A204.1 (cell line): ENCODE results near the gene NEAT1.
"Not testable (repeated sequence)": the region's sequence is repeated elsewhere in the genome, so short reads cannot be mapped to it uniquely, and the experiment has no call there.

ENCODE experiments used
- FAIRE-seq: peaks from 2 replicates; lab custom pipeline; 2012; peaks lifted over from hg19 to GRCh38; lab: Jason Lieb, UNC

Gene NEAT1

GRCh38 chr11:65410936-65411680, 11.5 kb upstream of the NEAT1 start:
- FAIRE-seq = no peak

DNA sequence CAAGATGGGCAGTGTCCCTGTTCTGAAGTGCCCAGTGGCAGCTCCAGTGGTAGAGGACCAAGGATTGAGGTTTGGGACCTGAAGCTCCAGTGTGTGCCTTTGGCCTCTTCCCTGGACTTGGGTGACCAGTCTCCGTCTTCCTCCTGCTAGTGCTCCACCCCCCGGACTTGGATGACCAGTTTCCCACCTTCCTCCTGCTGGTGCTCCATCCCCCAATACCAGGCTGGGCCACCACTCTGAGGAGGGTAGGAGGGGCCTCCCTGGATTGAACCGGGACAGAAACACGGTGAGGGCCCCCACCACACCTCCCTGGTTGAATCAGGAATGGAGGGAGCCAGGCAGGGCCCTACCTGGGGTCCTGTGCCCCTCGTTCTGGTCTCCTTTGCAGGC, 10.9 kb upstream of the NEAT1 start:
- FAIRE-seq = no peak

DNA sequence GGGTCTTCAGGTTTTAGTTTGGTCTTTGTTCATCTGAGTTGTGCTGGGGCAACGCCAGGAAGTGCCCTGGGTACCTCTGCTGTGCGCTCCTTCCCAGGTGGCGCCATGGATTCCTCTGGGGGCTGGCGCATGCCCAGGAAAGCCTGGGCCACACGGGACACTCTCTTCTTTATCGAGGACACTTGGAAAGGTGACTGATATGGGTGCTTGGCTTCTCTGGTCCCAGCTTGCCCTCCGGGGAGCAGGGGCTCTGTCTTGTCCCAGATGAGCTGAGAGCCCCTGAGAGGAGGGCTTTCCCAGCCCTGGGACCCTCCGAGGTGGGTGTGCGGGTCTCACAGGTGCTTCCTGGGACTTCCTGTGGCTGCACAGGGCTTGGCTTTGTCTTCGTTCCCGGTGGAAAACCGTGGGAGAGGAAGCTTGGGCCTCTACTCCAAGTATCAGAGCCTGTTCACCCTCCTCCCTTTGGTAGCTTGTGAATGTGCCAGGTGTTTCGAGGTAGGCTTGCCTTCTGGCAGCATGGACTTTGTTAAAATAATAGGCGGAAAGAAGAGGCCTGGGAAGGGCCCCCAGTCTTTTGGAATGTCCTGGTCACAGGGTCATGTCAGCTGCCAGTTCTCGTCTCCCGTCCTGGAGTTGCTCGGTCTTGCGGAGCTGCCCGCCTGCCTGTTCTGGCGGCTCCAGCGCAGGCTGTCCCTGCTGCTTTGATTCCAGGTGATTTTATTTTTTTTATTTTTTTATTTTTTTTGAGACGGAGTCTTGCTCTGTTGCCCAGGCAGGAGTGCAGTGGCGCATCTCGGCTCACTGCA, 10.1 kb upstream of the NEAT1 start:
- no peak for FAIRE-seq

DNA sequence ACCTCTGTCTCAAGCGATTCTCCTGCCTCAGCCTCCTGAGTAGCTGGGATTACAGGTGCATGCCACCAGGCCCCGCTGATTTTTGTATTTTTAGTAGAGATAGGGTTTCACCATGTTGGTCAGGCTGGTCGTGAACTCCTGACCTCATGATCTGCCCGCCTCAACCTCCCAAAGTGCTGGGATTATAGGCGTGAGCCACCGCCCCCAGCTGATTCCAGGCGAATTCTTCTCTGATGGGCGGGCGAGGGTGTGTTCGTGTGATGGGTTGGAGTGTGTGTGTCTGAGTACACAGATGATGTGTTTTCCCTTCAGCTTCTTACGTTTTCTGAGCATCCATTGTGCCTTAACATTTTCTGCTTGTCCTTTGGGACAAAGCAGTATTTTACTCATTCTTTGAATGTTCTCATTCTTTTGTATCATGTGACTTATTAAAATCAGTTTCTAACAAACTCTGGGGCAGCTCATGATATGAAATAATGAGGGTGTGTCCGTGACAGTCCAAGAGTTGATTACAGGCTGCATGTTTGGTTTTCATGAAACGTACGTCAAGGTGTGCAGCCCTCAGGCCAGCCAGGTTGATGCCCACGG, 9.4 kb upstream of the NEAT1 start:
- FAIRE-seq = not testable (repeated sequence)

- FAIRE-seq = no peak
Observed at GRCh38 chr11:65414776-65415498, 7.7 kb upstream of the NEAT1 start.

- no peak for FAIRE-seq
Observed at GRCh38 chr11:65415499-65416340, 6.9 kb upstream of the NEAT1 start.

DNA sequence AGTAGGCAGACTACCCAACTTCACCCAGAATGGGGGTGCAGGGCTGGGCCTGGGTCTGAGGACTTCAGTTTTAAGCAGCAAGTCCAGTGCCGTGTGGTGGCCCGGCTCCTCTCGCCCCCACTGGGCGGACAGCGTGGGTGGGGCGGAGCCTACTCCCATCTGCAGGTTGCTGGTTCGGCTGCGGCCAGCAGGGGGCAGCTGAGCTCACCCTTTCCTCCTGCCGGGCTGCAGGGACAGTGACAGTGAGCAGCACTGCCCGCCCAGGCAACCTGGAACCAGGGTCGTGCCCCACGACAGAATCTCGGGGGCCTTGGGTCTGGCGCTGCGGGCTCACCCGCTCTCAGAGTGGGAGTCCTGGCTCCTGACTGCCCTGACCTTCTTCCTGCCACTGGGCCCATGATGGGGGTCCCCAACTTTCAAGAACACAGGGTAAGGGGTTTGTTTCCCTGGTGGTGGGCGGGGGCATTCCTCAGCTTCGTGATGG, 6.2 kb upstream of the NEAT1 start:
- no peak for FAIRE-seq

- no peak for FAIRE-seq
Observed at GRCh38 chr11:65416841-65417701, 5.5 kb upstream of the NEAT1 start.

GRCh38 chr11:65417702-65418430, 4.7 kb upstream of the NEAT1 start:
- FAIRE-seq = no peak

- FAIRE-seq = no peak
Observed at GRCh38 chr11:65418431-65418680, 4.2 kb upstream of the NEAT1 start.

DNA sequence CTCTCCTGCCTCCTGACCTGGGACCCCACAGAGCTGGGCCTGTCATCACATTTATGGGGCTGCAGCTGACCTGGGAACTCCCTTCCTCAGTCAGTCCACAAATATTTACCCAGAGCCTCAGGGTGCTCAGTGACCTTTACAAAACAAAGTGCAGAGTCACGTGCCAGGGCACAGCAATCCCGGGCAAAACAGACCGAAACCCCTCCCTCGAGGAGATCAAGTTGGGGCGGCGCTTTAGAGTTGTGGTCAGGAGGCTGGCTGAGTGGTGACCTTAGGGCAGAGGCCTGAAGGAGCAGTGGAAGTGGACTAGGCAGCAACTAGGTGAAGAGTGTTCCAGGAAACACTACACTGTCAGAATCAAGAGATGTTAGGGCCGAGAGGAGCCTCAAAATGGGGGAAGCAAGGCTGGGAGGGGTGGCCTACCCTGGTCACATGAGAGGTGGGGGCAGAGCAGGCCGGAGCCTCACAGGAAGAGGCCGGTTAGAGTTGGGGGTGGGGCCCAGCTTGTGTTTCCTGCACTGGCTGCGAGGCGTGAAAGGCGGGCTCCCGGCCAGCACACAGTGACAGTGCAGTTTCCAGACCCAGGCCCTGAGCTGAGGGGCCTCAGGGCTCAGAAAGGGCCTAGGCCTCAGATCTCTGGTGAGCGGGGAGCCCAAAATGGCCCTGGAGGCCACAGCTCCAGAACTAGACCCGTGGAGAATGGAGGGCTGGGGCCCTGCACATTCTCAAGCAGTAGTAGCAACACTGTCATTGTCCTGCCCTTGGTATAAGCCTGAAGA, 3.7 kb upstream of the NEAT1 start:
- no peak for FAIRE-seq

DNA sequence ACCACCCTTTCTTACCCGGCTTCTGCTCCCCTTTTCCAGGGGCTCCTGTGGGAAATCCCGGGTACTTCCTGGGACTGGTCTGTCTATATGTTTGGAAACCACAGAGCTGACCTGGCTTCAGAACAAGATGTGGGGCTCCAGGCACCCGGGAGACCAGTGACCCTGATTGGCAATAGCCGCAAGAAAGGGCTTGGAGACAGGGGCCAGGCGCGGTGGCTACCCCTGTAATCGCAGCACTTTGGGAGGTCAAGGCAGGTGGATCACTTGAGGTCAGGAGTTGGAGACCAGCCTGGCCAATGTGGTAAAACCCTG, 3.2 kb upstream of the NEAT1 start:
- no peak for FAIRE-seq

DNA sequence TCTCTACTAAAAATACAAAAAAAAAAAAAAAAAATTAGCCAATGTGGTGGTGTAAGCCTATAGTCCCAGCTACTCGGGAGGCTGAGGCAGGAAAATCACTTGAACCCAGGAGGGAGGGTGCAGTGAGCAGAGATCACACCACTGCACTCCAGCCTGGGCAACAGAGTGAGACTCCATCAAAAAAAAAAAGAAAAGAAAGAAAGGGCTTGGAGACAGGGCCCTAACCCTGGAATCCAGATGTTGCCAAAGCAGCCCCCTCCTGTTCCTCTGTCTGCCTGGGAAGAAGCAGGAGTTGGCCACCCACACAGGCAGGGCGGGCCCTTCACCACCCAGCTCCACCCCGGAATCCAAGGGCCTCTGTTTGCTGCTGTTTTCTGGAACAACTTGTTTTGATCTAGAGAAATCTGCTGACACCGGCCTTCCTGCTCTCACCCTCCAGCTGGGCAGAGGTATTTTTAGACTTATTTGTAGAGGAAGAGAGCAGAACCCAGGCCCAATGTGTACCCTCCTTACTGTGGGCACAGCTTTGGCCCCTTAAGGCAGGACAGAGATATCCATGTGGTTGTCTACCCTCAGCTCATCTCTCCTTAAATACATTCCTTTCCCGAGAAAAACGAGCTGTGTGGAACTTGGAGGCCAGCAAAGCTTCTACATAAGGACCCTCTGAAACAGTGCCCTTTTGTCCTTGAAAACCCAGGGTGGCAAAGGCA, 2.7 kb upstream of the NEAT1 start:
- FAIRE-seq = no peak

- no peak for FAIRE-seq
Observed at GRCh38 chr11:65420506-65420905, 2.1 kb upstream of the NEAT1 start.

GRCh38 chr11:65420979-65421793, 1.4 kb upstream of the NEAT1 start:
- no peak for FAIRE-seq

- FAIRE-seq = no peak
Observed at GRCh38 chr11:65421794-65422632, 585 bp upstream of the NEAT1 start.
